ENCODE measurements around the gene RGS7. TPM values are rescaled to one million over a fixed set of nuclear protein-coding genes. Genes with fewer than 3 reads are reported as not detected.

RGS7 gene
- total and polyA plus RNA-seq, 2 of the 4 experiments (the other 2 are of a cell fraction): 0.58 to 0.72 TPM

- H3K9me3 ChIP-seq (ENCODE audit: control insufficient read depth, insufficient read depth, low read length): no peaks in the 10 kb centered on the region
- dilution Hi-C loops (cut with HindIII; ENCODE audit: low sequenced_read_pairs, unreplicated experiment): no loop called here
- no peak overlapping the region for H2AK9ac ChIP-seq (replicated peaks; ENCODE audit: low read depth, low read length, poor library complexity)
- no peaks in the 10 kb centered on the region for H3K36me3 ChIP-seq (ENCODE audit: control insufficient read depth, insufficient read depth, low read length)
- no peak overlapping the region for H2BK120ac ChIP-seq (ENCODE audit: low read depth, low read length)
- H2BK5ac ChIP-seq (ENCODE audit: low read depth, low read length, poor library complexity, severe bottlenecking): no peak overlapping the region
- H4K8ac ChIP-seq (ENCODE audit: low read depth in 2 of 2, low read length in 2 of 2): no peak overlapping the region
- H2BK20ac ChIP-seq (ENCODE audit: low read depth, low read length): no peak overlapping the region
- H3K79me1 ChIP-seq (ENCODE audit: low read depth in 1 of 2, low read length in 2 of 2): no peaks in the 10 kb centered on the region
- H3K4me3 ChIP-seq (ENCODE audit: insufficient read depth, low read depth, low read length): no peak overlapping the region
- H3K9ac ChIP-seq (ENCODE audit: low read depth, low read length): no peak overlapping the region
- no peak overlapping the region for H2AFZ ChIP-seq (replicated peaks; ENCODE audit: low read length, poor library complexity)
- no TSS peak for BruUV-seq (replicated peaks)
- H4K20me1 ChIP-seq (ENCODE audit: insufficient read depth, low read length): no peaks in the 10 kb centered on the region
- H3K18ac ChIP-seq (ENCODE audit: low read depth, low read length): no peak overlapping the region
- CTCF ChIA-PET: no interaction called here
- H3K27me3 ChIP-seq (ENCODE audit: control insufficient read depth, insufficient read depth, low read length): no peaks in the 10 kb centered on the region
- no peak overlapping the region for H3K4ac ChIP-seq (ENCODE audit: low read depth, low read length)
- no peak overlapping the region for H3K27ac ChIP-seq (ENCODE audit: insufficient read depth, low read length)
- H3K56ac ChIP-seq (ENCODE audit: extremely low read depth, insufficient read depth, low read length): no peak overlapping the region
- DNase-seq (no peak), ATAC-seq (ENCODE audit: low read depth) (no peak)
- 60% methylated on average over 1 of the region's 6 CpGs; no CpG with 5 or more reads in 1 of the 2 experiments for WGBS, 2 experiments (ENCODE audit: extremely low coverage in 2 of 2, insufficient read length in 1 of 2)
- no peaks in the 10 kb centered on the region for H3K9me1 ChIP-seq (ENCODE audit: insufficient read depth, low read length)
- no peak overlapping the region for H4K91ac ChIP-seq (ENCODE audit: insufficient read depth, low read depth, low read length)
- no peak overlapping the region for H4K5ac ChIP-seq (ENCODE audit: low read depth, low read length)
- in situ Hi-C loops (cut with MboI; ENCODE audit: low sequenced_read_pairs): no loop called here
- H2AK5ac ChIP-seq (ENCODE audit: low read depth, low read length): no peak overlapping the region
- POLR2A ChIA-PET (ENCODE audit: unreplicated experiment): no interaction called here
- no peak overlapping the region for H2BK15ac ChIP-seq (ENCODE audit: low read depth, low read length)
- no peak overlapping the region for H3K4me2 ChIP-seq (ENCODE audit: low read depth, low read length)
- H3K23ac ChIP-seq (ENCODE audit: low read depth, low read length): no peak overlapping the region
- no peak overlapping the region for H3K14ac ChIP-seq (replicated peaks; ENCODE audit: low read depth, low read length)
- H3K4me1 ChIP-seq (ENCODE audit: control insufficient read depth, insufficient read depth, low read length): peaks cover 3% of the 10 kb centered on the region; the same call in 1 of the 2 replicates
- intact Hi-C loops (cut with micrococcal nuclease): loop anchor here (5.0 kb wide), 1 partner anchor 94 kb away; no protein-coding TSS in a partner anchor
- no peak for TF ChIP-seq SMC3 (IDR thresholded peaks at IDR 0.05; ENCODE audit: low read depth, low read length)
- TF ChIP-seq RCOR1 (IDR thresholded peaks at IDR 0.05; ENCODE audit: insufficient replicate concordance, low read length): no peak
- no peak for TF ChIP-seq RFX5 (IDR thresholded peaks at IDR 0.05; ENCODE audit: low read depth, low read length)
- no peak for TF ChIP-seq FOS (IDR thresholded peaks at IDR 0.05; ENCODE audit: low read depth, low read length)
- TF ChIP-seq CTCF (conservative IDR thresholded peaks at IDR 0.05; ENCODE audit: low read depth, low read length): no peak
- TF ChIP-seq BHLHE40 (IDR thresholded peaks at IDR 0.05; ENCODE audit: low read depth, low read length): no peak
- no peak for TF ChIP-seq ELK1 (IDR thresholded peaks at IDR 0.05; ENCODE audit: borderline replicate concordance, low read depth, low read length)
- no peak for TF ChIP-seq MAFK (IDR thresholded peaks at IDR 0.05; ENCODE audit: low read depth, low read length)
- TF ChIP-seq CHD1 (IDR thresholded peaks at IDR 0.05; ENCODE audit: low read depth, low read length): no peak
- no peak for TF ChIP-seq CEBPB (IDR thresholded peaks at IDR 0.05; ENCODE audit: low read depth, low read length)
These were observed 619.2 kb downstream of the RGS7 start for GRCh38 chr1:240737766-240738265.

Data from IMR-90 (cell line).